WTC11 (cell line): Measurements from ENCODE around the gene RNF19B. TPM values are rescaled to one million over a fixed set of nuclear protein-coding genes. Genes with fewer than 3 reads are reported as not detected.

Experiments
- CBFB ChIP-seq: sonication (generic); formaldehyde crosslinking; IDR thresholded peaks from 2 replicates; pipeline ENCODE4 v1.8.1; 2022; ENCODE audit warnings: mild to moderate bottlenecking, low read depth, missing genetic modification reagents
- ESRRA ChIP-seq: sonication (generic); formaldehyde crosslinking; IDR thresholded peaks from 2 replicates; pipeline ENCODE4 v1.8.1; 2022; ENCODE audit warnings: mild to moderate bottlenecking, missing genetic modification reagents, borderline replicate concordance
- FOXJ3 ChIP-seq: sonication (generic); formaldehyde crosslinking; IDR thresholded peaks from 2 replicates; pipeline ENCODE4 v1.9.0; 2021; ENCODE audit warnings: missing genetic modification reagents, mild to moderate bottlenecking, borderline replicate concordance
- FOXP1 ChIP-seq: sonication (generic); formaldehyde crosslinking; IDR thresholded peaks from 2 replicates; pipeline ENCODE4 v1.8.0; 2022; ENCODE audit warnings: missing genetic modification reagents, mild to moderate bottlenecking, moderate library complexity, borderline replicate concordance
- GRHL2 ChIP-seq: fragments of 250-450 bp; sonication (Bioruptor Pico); IDR thresholded peaks from 2 replicates; pipeline ENCODE4 v1.8.0; 2022; ENCODE audit warnings: mild to moderate bottlenecking, moderate library complexity; ENCODE audit not compliant: insufficient replicate concordance, severe bottlenecking
- GTF2I ChIP-seq: fragments of 250-450 bp; sonication (Bioruptor Pico); conservative IDR thresholded peaks from 2 replicates; pipeline ENCODE4 v1.4.0; 2021; ENCODE audit warnings: mild to moderate bottlenecking
- IRF2 ChIP-seq: sonication (generic); formaldehyde crosslinking; IDR thresholded peaks from 2 replicates; pipeline ENCODE4 v1.8.0; 2022; ENCODE audit warnings: low read depth, missing genetic modification reagents, borderline replicate concordance
- JAZF1 ChIP-seq: fragments of 250-450 bp; sonication (Bioruptor Pico); IDR thresholded peaks from 2 replicates; pipeline ENCODE4 v1.9.0; 2021; ENCODE audit warnings: moderate library complexity, mild to moderate bottlenecking, inconsistent platforms
- JUN ChIP-seq: sonication (generic); formaldehyde crosslinking; IDR thresholded peaks from 2 replicates; pipeline ENCODE4 v1.8.0; 2023; ENCODE audit warnings: mild to moderate bottlenecking, missing genetic modification reagents
- NFATC4 ChIP-seq: fragments of 250-450 bp; sonication (Bioruptor Pico); IDR thresholded peaks from 2 replicates; pipeline ENCODE4 v1.9.0; 2021; ENCODE audit warnings: mild to moderate bottlenecking
- NR1H2 ChIP-seq: sonication (generic); formaldehyde crosslinking; IDR thresholded peaks from 2 replicates; pipeline ENCODE4 v1.9.0; 2021; ENCODE audit warnings: mild to moderate bottlenecking, moderate library complexity, missing genetic modification reagents
- NR2C2 ChIP-seq: sonication (generic); formaldehyde crosslinking; IDR thresholded peaks from 2 replicates; pipeline ENCODE4 v1.8.0; 2022; ENCODE audit warnings: mild to moderate bottlenecking, missing genetic modification reagents
- OVOL2 ChIP-seq: fragments of 250-450 bp; sonication (Bioruptor Pico); IDR thresholded peaks from 2 replicates; pipeline ENCODE4 v1.9.0; 2021; ENCODE audit warnings: mild to moderate bottlenecking, borderline replicate concordance
- RELA ChIP-seq: sonication (generic); formaldehyde crosslinking; IDR thresholded peaks from 2 replicates; pipeline ENCODE4 v1.8.1; 2022; ENCODE audit warnings: missing genetic modification reagents, mild to moderate bottlenecking, borderline replicate concordance
- ZNF121 ChIP-seq: sonication (generic); formaldehyde crosslinking; IDR thresholded peaks from 2 replicates; pipeline ENCODE4 v1.8.0; 2023; ENCODE audit warnings: missing genetic modification reagents
- ZNF416 ChIP-seq: fragments of 250-450 bp; sonication (Bioruptor Pico); IDR thresholded peaks from 2 replicates; pipeline ENCODE4 v1.9.0; 2021; ENCODE audit warnings: mild to moderate bottlenecking, inconsistent platforms
- ZNF423 ChIP-seq: fragments of 250-450 bp; sonication (Bioruptor Pico); IDR thresholded peaks from 2 replicates; pipeline ENCODE4 v2.1.2; 2022; ENCODE audit warnings: mild to moderate bottlenecking, moderate library complexity
- ZNF671 ChIP-seq: fragments of 250-450 bp; sonication (Bioruptor Pico); IDR thresholded peaks from 2 replicates; pipeline ENCODE4 v1.8.0; 2021; ENCODE audit warnings: mild to moderate bottlenecking
- total RNA-seq: library from RNA; stranded (reverse); gene quantifications from 3 replicates; pipeline ENCODE4 v1.2.3, GENCODE V29; 2021
- TF ChIP-seq, protein P1 (sequence below): sonication (generic); formaldehyde crosslinking; IDR thresholded peaks from 2 replicates; pipeline ENCODE4 v1.8.1; 2022; ENCODE audit warnings: missing genetic modification reagents, borderline replicate concordance
- TF ChIP-seq, protein P2 (sequence below): fragments of 200-600 bp; IDR thresholded peaks from 2 replicates; pipeline ENCODE4 v1.8.0; 2022; ENCODE audit warnings: antibody characterized with exemption
- TF ChIP-seq, protein P3 (sequence below): sonication (generic); formaldehyde crosslinking; conservative IDR thresholded peaks from 2 replicates; pipeline ENCODE4 v1.8.1; 2022; ENCODE audit warnings: mild to moderate bottlenecking, missing genetic modification reagents
- TF ChIP-seq, protein P4 (sequence below): fragments of 250-450 bp; sonication (Bioruptor Pico); IDR thresholded peaks from 2 replicates; pipeline ENCODE4 v1.9.0; 2021; ENCODE audit warnings: mild to moderate bottlenecking
- TF ChIP-seq, protein P5 (sequence below): sonication (generic); formaldehyde crosslinking; IDR thresholded peaks from 2 replicates; pipeline ENCODE4 v1.8.0; 2022; ENCODE audit warnings: mild to moderate bottlenecking, missing genetic modification reagents
- TF ChIP-seq, protein P6 (sequence below): sonication (generic); formaldehyde crosslinking; IDR thresholded peaks from 2 replicates; pipeline ENCODE4 v1.8.0; 2023; ENCODE audit warnings: missing genetic modification reagents, mild to moderate bottlenecking, borderline replicate concordance
- TF ChIP-seq, protein P7 (sequence below): sonication (generic); formaldehyde crosslinking; IDR thresholded peaks from 2 replicates; pipeline ENCODE4 v1.8.0; 2022; ENCODE audit warnings: mild to moderate bottlenecking, missing genetic modification reagents

RNF19B gene
- total RNA-seq, 1 experiment from 2014 or later = 21.9 TPM

DNA sequence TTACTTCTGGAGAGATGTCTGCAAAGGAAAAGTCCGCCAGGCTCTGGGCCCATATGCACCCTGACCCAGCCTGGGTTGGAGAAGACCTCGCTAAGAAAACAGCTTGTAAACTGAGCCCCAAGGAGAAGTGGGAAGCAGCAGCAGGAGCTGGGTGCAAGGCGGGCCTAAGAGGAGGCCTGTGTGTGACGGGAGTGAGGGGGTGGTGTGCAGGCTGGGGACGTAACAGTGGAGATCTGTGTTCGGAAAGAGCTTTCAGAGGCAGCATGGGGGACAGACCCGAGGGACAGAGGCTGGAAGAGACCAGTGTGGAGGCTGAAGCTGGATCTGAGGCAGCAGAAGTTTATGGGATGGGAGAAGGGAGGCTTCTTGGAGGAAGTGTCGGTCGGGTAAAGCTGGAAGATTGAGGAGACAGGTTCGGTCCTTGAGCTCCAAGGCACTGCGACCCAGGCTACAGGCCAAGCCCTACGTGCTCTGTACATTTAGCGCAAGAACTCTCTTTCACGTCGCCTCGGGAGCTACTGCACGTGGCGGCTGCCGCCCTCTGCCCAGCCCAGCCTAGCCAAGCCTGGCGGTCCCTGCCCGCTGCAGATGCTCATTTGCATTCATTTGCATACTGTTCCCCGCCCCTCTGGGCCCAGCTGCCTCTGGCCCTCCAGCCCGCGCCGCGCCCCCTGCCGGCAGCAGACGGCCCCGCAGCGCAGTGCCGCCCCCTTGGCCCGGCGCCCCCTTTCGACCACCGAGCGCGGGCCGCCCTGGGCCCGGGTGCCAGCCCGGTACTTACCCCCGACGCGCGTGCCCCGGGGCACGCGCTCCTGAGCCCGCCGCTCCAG is 72.0 kb downstream of the RNF19B start (continued):
- TF ChIP-seq, protein P1, sequence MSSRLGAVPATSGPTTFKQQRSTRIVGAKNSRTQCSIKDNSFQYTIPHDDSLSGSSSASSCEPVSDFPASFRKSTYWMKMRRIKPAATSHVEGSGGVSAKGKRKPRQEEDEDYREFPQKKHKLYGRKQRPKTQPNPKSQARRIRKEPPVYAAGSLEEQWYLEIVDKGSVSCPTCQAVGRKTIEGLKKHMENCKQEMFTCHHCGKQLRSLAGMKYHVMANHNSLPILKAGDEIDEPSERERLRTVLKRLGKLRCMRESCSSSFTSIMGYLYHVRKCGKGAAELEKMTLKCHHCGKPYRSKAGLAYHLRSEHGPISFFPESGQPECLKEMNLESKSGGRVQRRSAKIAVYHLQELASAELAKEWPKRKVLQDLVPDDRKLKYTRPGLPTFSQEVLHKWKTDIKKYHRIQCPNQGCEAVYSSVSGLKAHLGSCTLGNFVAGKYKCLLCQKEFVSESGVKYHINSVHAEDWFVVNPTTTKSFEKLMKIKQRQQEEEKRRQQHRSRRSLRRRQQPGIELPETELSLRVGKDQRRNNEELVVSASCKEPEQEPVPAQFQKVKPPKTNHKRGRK (CRISPR knock-in tag) = no peak
- TF ChIP-seq, protein P2, sequence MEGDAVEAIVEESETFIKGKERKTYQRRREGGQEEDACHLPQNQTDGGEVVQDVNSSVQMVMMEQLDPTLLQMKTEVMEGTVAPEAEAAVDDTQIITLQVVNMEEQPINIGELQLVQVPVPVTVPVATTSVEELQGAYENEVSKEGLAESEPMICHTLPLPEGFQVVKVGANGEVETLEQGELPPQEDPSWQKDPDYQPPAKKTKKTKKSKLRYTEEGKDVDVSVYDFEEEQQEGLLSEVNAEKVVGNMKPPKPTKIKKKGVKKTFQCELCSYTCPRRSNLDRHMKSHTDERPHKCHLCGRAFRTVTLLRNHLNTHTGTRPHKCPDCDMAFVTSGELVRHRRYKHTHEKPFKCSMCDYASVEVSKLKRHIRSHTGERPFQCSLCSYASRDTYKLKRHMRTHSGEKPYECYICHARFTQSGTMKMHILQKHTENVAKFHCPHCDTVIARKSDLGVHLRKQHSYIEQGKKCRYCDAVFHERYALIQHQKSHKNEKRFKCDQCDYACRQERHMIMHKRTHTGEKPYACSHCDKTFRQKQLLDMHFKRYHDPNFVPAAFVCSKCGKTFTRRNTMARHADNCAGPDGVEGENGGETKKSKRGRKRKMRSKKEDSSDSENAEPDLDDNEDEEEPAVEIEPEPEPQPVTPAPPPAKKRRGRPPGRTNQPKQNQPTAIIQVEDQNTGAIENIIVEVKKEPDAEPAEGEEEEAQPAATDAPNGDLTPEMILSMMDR = peak; percentile 97
- TF ChIP-seq CBFB (CRISPR knock-in tag) (no peak), IRF2 (CRISPR knock-in tag) (no peak), JAZF1 (CRISPR knock-in tag) (no peak), RELA (CRISPR knock-in tag) (no peak), OVOL2 (CRISPR knock-in tag) (no peak), ZNF671 (CRISPR knock-in tag) (no peak), FOXJ3 (CRISPR knock-in tag) (no peak), JUN (CRISPR knock-in tag) (no peak), NR1H2 (CRISPR knock-in tag) (no peak), GTF2I (CRISPR knock-in tag) (no peak), FOXP1 (CRISPR knock-in tag) (peak; percentile 72; the same call in 1 of the 2 replicates), GRHL2 (CRISPR knock-in tag) (no peak), ZNF416 (no peak; the same call in 1 of the 2 replicates), NR2C2 (0 out of 2 replicates have a peak, but pooled peaks have one; percentile 45), ZNF121 (CRISPR knock-in tag) (no peak), ESRRA (CRISPR knock-in tag) (no peak; the same call in 1 of the 2 replicates), NFATC4 (no peak), ZNF423 (CRISPR knock-in tag) (no peak)
- TF ChIP-seq, protein P3, sequence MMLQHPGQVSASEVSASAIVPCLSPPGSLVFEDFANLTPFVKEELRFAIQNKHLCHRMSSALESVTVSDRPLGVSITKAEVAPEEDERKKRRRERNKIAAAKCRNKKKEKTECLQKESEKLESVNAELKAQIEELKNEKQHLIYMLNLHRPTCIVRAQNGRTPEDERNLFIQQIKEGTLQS (CRISPR knock-in tag) = no peak
- TF ChIP-seq, protein P4, sequence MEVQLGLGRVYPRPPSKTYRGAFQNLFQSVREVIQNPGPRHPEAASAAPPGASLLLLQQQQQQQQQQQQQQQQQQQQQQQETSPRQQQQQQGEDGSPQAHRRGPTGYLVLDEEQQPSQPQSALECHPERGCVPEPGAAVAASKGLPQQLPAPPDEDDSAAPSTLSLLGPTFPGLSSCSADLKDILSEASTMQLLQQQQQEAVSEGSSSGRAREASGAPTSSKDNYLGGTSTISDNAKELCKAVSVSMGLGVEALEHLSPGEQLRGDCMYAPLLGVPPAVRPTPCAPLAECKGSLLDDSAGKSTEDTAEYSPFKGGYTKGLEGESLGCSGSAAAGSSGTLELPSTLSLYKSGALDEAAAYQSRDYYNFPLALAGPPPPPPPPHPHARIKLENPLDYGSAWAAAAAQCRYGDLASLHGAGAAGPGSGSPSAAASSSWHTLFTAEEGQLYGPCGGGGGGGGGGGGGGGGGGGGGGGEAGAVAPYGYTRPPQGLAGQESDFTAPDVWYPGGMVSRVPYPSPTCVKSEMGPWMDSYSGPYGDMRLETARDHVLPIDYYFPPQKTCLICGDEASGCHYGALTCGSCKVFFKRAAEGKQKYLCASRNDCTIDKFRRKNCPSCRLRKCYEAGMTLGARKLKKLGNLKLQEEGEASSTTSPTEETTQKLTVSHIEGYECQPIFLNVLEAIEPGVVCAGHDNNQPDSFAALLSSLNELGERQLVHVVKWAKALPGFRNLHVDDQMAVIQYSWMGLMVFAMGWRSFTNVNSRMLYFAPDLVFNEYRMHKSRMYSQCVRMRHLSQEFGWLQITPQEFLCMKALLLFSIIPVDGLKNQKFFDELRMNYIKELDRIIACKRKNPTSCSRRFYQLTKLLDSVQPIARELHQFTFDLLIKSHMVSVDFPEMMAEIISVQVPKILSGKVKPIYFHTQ = no peak
- TF ChIP-seq, protein P5, sequence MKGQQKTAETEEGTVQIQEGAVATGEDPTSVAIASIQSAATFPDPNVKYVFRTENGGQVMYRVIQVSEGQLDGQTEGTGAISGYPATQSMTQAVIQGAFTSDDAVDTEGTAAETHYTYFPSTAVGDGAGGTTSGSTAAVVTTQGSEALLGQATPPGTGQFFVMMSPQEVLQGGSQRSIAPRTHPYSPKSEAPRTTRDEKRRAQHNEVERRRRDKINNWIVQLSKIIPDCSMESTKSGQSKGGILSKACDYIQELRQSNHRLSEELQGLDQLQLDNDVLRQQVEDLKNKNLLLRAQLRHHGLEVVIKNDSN = no peak
- TF ChIP-seq, protein P6, sequence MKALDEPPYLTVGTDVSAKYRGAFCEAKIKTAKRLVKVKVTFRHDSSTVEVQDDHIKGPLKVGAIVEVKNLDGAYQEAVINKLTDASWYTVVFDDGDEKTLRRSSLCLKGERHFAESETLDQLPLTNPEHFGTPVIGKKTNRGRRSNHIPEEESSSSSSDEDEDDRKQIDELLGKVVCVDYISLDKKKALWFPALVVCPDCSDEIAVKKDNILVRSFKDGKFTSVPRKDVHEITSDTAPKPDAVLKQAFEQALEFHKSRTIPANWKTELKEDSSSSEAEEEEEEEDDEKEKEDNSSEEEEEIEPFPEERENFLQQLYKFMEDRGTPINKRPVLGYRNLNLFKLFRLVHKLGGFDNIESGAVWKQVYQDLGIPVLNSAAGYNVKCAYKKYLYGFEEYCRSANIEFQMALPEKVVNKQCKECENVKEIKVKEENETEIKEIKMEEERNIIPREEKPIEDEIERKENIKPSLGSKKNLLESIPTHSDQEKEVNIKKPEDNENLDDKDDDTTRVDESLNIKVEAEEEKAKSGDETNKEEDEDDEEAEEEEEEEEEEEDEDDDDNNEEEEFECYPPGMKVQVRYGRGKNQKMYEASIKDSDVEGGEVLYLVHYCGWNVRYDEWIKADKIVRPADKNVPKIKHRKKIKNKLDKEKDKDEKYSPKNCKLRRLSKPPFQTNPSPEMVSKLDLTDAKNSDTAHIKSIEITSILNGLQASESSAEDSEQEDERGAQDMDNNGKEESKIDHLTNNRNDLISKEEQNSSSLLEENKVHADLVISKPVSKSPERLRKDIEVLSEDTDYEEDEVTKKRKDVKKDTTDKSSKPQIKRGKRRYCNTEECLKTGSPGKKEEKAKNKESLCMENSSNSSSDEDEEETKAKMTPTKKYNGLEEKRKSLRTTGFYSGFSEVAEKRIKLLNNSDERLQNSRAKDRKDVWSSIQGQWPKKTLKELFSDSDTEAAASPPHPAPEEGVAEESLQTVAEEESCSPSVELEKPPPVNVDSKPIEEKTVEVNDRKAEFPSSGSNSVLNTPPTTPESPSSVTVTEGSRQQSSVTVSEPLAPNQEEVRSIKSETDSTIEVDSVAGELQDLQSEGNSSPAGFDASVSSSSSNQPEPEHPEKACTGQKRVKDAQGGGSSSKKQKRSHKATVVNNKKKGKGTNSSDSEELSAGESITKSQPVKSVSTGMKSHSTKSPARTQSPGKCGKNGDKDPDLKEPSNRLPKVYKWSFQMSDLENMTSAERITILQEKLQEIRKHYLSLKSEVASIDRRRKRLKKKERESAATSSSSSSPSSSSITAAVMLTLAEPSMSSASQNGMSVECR (CRISPR knock-in tag) = peak; percentile 66; the same call in 1 of the 2 replicates
- TF ChIP-seq, protein P7, sequence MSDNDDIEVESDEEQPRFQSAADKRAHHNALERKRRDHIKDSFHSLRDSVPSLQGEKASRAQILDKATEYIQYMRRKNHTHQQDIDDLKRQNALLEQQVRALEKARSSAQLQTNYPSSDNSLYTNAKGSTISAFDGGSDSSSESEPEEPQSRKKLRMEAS = peak; percentile 98
